GM23338 (cell line): ENCODE data around the gene NYAP2.

Source experiments
- CREB1 ChIP-seq: fragments of 250-450 bp; sonication (Bioruptor Pico); IDR thresholded peaks from 2 replicates; pipeline ENCODE4 v1.5.0; 2020; ENCODE audit warnings: low read depth, mild to moderate bottlenecking, moderate library complexity
- EZH2 ChIP-seq: fragments of 200-600 bp; sonication (generic); IDR thresholded peaks from one replicate; pipeline ENCODE4 v1.8.0; 2017; ENCODE audit warnings: antibody characterized with exemption, mild to moderate bottlenecking, low read depth; ENCODE audit not compliant: unreplicated experiment
- EZH2phosphoT487 ChIP-seq: fragments of 200-600 bp; sonication (generic); IDR thresholded peaks from one replicate; pipeline ENCODE4 v1.8.1; 2018; ENCODE audit warnings: antibody characterized with exemption; ENCODE audit not compliant: unreplicated experiment
- JUNB ChIP-seq: IDR thresholded peaks from one replicate; pipeline ENCODE4 v1.6.1; 2016; ENCODE audit warnings: antibody characterized with exemption; ENCODE audit not compliant: unreplicated experiment
- NANOG ChIP-seq: IDR thresholded peaks from 2 replicates; pipeline ENCODE4 v1.6.1; 2016; ENCODE audit warnings: antibody characterized with exemption, borderline replicate concordance
- POLR2AphosphoS5 ChIP-seq: IDR thresholded peaks from 2 replicates; pipeline ENCODE4 v1.6.1; 2016; ENCODE audit warnings: antibody characterized with exemption, low read depth
- ZNF114 ChIP-seq: fragments of 250-450 bp; sonication (Bioruptor Pico); IDR thresholded peaks from 2 replicates; pipeline ENCODE4 v1.5.0; 2020; ENCODE audit warnings: mild to moderate bottlenecking, moderate library complexity
- ZNF331 ChIP-seq: fragments of 250-450 bp; sonication (Bioruptor Pico); IDR thresholded peaks from 2 replicates; pipeline ENCODE4 v1.5.0; 2020; ENCODE audit warnings: low read depth, mild to moderate bottlenecking, moderate library complexity
- TF ChIP-seq, protein P1 (sequence below): fragments of 250-450 bp; sonication (Bioruptor Pico); IDR thresholded peaks from 2 replicates; pipeline ENCODE4 v1.5.0; 2020; ENCODE audit warnings: mild to moderate bottlenecking, moderate library complexity
- TF ChIP-seq, protein P2 (sequence below), 2 experiments: fragments of 200-600 bp in 1 of 2; sonication (generic) in 1 of 2; conservative IDR thresholded peaks; 2 replicates each; pipeline versions ENCODE4 v1.5.1 to v1.6.1; 2016 to 2017; ENCODE audit warnings: antibody characterized with exemption in 2 of 2, low read depth in 2 of 2, mild to moderate bottlenecking in 2 of 2, moderate library complexity in 1 of 2
- TF ChIP-seq, protein P3 (sequence below): IDR thresholded peaks from one replicate; pipeline ENCODE4 v1.6.1; 2018; ENCODE audit warnings: antibody characterized with exemption; ENCODE audit not compliant: unreplicated experiment

DNA sequence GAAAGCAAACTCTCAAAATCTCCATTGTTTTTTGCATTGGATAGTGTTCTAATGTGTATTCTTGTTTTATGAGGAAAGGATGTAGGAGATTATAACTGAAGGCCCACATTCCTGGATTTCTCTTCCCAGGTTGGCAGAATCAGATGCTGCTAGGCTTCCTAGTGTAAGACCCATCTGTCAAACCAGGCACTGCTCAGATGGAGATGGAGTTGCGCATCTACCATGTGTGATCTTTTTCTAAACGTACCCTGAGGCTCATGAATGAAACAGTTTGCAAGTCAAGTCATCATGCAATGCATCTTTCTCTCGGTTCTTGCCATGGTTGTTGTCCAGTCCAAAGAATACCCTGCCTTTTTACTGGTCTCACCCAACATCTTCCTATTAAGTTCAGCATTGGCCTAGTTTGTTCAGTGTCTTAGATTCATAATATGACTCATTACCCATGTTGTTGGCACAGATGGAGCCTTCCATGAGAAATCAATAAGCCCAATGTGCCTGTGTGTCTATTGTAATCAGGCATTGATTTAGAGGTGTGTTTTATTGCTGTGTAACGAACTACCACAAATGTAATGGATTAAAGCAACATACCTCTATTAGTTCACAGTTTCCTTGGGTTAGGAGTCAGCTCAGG is 127.4 kb downstream of the NYAP2 start:
- no peak for TF ChIP-seq ZNF331 (CRISPR knock-in tag)
- TF ChIP-seq, protein P1, sequence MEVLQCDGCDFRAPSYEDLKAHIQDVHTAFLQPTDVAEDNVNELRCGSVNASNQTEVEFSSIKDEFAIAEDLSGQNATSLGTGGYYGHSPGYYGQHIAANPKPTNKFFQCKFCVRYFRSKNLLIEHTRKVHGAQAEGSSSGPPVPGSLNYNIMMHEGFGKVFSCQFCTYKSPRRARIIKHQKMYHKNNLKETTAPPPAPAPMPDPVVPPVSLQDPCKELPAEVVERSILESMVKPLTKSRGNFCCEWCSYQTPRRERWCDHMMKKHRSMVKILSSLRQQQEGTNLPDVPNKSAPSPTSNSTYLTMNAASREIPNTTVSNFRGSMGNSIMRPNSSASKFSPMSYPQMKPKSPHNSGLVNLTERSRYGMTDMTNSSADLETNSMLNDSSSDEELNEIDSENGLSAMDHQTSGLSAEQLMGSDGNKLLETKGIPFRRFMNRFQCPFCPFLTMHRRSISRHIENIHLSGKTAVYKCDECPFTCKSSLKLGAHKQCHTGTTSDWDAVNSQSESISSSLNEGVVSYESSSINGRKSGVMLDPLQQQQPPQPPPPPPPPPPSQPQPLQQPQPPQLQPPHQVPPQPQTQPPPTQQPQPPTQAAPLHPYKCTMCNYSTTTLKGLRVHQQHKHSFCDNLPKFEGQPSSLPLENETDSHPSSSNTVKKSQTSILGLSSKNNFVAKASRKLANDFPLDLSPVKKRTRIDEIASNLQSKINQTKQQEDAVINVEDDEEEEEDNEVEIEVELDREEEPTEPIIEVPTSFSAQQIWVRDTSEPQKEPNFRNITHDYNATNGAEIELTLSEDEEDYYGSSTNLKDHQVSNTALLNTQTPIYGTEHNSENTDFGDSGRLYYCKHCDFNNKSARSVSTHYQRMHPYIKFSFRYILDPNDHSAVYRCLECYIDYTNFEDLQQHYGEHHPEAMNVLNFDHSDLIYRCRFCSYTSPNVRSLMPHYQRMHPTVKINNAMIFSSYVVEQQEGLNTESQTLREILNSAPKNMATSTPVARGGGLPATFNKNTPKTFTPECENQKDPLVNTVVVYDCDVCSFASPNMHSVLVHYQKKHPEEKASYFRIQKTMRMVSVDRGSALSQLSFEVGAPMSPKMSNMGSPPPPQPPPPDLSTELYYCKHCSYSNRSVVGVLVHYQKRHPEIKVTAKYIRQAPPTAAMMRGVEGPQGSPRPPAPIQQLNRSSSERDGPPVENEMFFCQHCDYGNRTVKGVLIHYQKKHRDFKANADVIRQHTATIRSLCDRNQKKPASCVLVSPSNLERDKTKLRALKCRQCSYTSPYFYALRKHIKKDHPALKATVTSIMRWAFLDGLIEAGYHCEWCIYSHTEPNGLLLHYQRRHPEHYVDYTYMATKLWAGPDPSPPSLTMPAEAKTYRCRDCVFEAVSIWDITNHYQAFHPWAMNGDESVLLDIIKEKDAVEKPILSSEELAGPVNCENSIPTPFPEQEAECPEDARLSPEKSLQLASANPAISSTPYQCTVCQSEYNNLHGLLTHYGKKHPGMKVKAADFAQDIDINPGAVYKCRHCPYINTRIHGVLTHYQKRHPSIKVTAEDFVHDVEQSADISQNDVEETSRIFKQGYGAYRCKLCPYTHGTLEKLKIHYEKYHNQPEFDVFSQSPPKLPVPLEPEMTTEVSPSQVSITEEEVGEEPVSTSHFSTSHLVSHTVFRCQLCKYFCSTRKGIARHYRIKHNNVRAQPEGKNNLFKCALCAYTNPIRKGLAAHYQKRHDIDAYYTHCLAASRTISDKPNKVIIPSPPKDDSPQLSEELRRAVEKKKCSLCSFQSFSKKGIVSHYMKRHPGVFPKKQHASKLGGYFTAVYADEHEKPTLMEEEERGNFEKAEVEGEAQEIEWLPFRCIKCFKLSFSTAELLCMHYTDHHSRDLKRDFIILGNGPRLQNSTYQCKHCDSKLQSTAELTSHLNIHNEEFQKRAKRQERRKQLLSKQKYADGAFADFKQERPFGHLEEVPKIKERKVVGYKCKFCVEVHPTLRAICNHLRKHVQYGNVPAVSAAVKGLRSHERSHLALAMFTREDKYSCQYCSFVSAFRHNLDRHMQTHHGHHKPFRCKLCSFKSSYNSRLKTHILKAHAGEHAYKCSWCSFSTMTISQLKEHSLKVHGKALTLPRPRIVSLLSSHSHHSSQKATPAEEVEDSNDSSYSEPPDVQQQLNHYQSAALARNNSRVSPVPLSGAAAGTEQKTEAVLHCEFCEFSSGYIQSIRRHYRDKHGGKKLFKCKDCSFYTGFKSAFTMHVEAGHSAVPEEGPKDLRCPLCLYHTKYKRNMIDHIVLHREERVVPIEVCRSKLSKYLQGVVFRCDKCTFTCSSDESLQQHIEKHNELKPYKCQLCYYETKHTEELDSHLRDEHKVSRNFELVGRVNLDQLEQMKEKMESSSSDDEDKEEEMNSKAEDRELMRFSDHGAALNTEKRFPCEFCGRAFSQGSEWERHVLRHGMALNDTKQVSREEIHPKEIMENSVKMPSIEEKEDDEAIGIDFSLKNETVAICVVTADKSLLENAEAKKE (CRISPR knock-in tag) = no peak
- TF ChIP-seq, protein P2, sequence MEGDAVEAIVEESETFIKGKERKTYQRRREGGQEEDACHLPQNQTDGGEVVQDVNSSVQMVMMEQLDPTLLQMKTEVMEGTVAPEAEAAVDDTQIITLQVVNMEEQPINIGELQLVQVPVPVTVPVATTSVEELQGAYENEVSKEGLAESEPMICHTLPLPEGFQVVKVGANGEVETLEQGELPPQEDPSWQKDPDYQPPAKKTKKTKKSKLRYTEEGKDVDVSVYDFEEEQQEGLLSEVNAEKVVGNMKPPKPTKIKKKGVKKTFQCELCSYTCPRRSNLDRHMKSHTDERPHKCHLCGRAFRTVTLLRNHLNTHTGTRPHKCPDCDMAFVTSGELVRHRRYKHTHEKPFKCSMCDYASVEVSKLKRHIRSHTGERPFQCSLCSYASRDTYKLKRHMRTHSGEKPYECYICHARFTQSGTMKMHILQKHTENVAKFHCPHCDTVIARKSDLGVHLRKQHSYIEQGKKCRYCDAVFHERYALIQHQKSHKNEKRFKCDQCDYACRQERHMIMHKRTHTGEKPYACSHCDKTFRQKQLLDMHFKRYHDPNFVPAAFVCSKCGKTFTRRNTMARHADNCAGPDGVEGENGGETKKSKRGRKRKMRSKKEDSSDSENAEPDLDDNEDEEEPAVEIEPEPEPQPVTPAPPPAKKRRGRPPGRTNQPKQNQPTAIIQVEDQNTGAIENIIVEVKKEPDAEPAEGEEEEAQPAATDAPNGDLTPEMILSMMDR (conservative IDR thresholded peaks at IDR 0.05; ENCODE audit: low read depth in 2 of 2) = no peak
- TF ChIP-seq EZH2 = no peak
- TF ChIP-seq NANOG = no peak
- TF ChIP-seq, protein P3, sequence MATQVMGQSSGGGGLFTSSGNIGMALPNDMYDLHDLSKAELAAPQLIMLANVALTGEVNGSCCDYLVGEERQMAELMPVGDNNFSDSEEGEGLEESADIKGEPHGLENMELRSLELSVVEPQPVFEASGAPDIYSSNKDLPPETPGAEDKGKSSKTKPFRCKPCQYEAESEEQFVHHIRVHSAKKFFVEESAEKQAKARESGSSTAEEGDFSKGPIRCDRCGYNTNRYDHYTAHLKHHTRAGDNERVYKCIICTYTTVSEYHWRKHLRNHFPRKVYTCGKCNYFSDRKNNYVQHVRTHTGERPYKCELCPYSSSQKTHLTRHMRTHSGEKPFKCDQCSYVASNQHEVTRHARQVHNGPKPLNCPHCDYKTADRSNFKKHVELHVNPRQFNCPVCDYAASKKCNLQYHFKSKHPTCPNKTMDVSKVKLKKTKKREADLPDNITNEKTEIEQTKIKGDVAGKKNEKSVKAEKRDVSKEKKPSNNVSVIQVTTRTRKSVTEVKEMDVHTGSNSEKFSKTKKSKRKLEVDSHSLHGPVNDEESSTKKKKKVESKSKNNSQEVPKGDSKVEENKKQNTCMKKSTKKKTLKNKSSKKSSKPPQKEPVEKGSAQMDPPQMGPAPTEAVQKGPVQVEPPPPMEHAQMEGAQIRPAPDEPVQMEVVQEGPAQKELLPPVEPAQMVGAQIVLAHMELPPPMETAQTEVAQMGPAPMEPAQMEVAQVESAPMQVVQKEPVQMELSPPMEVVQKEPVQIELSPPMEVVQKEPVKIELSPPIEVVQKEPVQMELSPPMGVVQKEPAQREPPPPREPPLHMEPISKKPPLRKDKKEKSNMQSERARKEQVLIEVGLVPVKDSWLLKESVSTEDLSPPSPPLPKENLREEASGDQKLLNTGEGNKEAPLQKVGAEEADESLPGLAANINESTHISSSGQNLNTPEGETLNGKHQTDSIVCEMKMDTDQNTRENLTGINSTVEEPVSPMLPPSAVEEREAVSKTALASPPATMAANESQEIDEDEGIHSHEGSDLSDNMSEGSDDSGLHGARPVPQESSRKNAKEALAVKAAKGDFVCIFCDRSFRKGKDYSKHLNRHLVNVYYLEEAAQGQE = no peak
- TF ChIP-seq EZH2phosphoT487 = no peak
- no peak for TF ChIP-seq CREB1 (CRISPR knock-in tag)
- TF ChIP-seq POLR2AphosphoS5 = no peak
- TF ChIP-seq ZNF114 (CRISPR knock-in tag) = no peak
- no peak for TF ChIP-seq JUNB
